NCI-H748 (cell line): ENCODE measurements around the gene SUSD2.

Experiments
- DNase-seq: peaks from one replicate; lab custom pipeline; 2025; ENCODE audit not compliant: unreplicated experiment; lab: John Stamatoyannopoulos, UW

The SUSD2 gene

DNA sequence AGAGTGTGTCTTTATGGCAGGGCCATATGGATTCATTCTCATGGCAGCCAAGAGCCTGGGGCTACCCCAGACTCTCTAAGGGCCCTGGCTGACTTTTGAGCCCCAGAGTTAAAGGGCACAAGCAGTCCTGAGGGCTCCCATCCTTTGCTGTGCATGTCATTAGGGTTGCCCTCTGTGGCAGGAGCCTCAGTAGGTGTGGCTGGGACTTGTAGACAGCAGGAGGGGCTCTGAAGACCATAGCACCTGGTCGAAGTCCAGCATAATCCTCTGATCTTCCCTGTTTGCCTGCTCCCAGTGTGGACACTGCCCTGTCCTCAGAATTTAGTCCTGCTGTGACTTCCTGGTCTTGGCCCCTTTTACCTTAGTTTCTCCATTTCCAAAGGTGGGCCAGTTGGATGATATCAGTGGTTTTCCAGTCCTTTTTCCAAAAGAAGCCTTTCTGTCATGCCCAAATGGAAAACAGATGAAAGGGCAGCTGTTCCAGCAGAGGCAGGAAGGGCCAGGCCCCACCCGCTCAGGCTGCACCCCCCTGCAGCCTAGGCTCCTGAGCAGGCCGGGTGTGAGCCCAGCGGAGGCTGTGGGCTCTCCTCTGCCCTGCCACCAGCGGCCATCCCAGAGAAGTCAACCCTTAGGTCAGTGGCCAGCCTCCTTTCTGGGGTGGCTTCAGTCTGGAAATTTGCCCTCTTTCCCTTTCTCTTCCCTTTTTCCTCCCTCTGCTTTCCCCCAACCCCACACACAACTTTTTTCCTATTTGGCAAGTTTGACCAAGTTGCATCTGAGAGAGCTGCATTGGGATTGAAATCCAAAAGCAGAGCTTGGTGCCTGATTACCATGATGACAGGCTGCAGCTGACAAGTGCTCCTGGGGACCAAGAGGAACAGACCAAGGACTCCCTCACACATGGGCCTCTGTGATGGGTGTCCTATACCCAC is 32.8 kb upstream of the SUSD2 start:
- DNase-seq, result no peak

DNA sequence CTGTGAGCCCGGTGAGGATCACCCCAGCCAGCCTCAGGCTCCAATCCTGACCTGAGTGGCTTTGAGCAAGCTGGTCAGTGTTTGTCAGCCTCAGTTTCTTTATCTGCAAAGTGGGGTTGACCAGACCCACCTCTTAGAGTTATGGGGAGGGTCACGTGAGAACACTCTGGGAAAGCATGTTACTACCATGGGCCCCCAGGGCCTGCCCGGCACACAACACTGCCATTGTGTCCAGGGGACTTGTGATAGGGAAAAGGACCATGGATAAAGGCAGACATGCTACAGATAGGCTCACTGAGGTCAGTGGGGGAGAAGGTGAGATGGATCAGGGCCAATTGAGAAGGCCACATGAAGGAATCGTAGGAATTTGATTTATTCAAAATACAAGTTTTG is 32.1 kb upstream of the SUSD2 start:
- no peak for DNase-seq

DNA sequence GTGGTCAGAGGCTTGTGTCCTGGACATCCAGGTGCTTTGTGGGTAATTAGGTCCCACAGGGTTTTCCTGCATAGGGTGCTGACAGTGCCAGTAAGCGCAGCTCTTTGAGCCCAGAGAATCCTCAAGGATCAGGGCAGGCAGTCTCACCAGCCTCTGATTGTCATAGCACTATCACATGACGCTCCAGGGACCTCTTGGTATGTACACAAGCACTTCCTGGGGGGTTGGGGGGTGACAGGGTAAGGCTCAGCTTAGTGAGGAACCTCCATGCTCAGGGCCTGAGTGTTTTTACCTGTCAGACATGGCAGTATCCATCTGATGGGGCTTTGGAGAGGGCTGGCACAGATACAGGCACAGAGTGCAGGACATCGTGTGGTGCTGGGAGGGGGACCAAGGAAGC is 27.9 kb upstream of the SUSD2 start:
- no peak for DNase-seq

DNA sequence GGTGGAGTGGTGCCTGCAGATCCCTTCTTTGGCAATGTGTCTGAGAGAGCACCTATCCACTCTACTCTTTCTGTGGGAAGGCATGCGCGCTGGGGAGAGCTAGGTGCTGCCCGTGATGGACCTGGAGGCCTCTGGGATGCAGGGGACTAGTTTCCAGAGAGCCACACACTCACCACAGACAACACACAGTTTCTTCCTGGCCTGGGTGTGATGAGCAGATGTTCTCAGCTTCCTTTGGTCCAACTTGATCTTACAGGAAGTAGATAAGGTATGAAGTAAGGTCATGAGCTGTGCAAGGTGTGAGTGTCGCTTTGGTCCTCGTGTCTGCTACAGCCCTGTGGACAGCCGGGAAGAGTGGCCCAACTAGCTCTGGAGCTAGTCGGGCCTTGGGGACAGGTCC is 27.3 kb upstream of the SUSD2 start:
- DNase-seq, result no peak

DNA sequence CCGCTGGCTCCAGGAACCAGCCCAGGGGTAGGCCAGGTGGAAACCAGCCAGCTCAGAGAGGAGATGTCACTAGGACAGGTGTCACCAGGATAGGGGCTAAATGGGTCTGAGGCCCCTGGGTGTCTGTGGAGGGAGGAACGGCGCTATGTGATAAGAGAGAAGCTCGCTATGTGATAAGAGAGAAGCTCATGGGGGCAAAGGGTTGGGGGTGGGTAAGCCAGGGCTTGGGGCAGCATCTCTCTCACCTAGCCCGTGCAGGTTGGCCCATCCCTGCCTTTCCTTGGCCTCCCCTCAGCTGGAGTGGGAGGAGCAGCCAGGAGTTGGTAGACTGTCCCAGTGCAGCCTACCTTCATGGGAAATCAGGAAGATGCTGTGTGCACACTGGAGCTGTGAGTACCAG is 26.5 kb upstream of the SUSD2 start:
- DNase-seq, result no peak

DNA sequence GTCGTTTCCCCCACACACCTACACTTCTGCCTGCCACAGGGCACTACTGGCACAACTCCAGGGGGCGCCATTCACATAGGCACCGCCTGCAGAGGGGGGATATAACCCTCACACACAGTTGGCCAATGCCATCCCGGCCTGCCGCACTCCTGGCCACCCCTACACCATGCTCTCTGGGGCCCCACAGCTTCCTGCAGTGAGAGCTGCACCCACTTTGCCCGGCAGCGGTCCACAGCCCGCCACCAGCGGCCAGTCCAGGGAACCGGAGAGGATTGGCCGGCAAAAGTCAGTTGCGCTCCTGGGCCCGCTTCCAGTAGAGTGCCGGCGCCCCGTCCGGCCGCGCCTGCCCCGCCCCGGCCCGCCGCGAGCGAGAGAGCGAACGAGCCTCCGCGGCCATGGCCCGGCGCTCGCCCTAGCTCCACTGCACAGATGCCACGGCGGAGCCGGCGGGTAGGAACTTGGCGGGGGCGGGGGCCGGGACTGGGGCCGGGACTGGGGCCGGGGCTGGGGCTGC is 25.6 kb upstream of the SUSD2 start:
- peak; percentile 18 for DNase-seq

DNA sequence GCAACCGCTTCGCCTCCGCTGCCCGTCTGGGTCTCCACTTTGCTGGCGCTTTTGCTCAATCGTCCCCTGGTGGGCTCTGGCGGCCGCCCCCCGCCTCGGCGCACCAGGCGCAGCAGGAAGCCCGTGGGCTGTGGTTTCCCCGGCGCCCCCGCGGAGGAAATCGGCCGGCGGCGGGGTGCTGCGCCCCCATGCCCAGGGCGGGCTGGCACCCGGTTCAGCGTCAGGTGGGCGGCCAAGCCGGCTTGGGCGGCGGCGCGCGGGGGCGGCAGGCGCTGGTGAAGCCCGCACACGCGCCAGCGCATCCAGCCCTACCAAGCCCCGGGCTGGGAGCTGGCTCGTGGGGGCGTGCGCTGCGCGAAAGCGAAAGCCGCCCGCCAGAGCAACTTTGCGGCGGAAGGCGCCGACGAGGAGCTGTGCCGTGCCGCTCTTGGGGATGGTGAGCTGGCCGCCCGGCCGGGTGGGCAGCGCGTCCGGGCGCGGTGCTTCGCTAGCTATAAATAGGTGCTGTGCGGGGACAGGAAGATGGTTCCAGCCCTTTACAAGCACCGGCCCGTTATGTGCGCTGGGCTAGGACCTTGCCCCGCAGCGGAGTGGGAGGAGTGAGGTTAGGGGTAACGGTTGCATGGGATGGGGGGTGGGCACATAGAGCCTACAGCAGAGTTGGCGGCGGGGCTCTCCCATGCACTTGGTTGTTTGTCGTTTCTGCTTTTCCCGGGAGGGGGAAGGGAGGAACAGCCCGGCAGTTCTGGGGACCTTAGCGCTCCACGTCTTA is 25.0 kb upstream of the SUSD2 start:
- peak; percentile 42 for DNase-seq

DNA sequence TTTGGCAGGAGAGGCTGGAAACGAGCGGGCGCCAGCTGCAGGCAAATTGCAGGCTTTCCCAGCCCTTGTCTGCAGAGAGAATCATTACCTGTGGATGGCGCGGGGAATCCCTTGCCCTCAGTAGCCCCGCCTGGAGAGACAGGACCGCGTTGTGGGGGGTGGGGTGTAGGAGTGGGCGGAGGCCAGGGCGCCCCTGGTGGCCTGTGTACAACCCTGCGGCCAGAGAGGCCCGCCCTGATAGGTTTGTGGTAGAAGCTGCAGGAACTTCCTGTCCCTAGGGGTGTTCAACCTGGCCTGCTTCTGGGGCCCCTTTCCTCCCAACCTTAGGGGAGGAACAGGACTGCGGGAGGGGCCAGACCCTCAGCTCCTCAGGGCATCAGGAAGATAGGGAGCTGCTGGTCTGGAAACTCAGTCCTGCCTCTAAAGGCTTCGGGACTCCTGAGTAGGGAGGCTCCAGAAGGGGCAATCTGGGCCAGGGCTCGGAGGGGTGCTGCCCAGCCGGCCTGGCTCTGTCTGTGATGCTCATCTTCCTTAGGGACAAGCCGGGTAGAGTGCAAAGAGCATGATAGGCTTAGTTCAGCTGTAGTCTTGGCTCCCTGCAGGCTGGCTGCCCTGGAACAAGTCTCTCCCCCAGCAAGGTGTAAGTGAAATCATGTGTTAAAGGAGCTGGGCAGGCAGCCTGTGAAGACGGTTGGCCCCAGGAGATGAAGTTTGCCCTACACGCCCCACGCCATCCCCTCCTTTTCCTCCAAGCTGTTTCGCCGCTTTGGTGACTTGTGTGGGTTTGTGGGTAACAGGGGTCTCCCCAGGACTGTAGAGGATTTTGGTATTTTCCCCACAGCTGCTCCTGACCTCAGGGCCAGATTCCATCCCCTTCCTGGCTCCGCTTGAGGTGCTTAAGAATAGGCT is 24.1 kb upstream of the SUSD2 start:
- peak; percentile 84 for DNase-seq

DNA sequence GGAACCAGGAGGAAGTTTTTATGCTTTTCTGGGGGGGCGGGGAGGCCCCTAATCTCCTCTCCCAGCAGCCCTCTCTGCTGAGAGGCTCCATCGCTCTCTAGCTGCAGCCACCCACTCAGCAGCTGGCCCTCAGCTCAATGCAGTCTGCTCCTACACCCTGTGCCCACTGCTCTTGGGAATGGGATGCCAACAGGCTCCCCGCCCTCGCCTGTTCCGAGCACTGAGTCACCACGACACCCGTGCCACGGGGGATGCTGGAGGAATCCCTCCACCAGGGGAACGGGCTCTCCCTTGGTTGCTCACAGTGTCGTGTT is 23.5 kb upstream of the SUSD2 start:
- DNase-seq, result no peak

DNA sequence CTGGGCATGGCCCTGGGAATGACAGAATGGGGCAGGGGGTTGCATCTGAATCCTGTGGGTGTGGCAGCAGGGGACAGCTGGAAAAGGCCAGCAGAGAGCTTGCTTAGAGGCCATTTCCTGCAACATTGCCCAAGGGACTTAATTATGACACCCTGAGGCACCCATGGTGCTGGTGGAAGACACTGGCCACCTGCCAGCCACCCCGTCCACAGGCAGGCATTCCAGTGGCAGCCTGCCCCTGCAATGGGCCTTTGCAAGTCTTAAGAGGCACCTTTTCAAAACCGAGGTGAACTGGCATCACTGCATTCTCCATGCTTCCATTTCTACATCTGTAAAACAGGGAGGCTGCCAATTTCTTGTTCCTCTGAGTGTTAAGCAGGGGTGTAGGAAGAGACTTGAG is 21.6 kb upstream of the SUSD2 start:
- no peak for DNase-seq

DNA sequence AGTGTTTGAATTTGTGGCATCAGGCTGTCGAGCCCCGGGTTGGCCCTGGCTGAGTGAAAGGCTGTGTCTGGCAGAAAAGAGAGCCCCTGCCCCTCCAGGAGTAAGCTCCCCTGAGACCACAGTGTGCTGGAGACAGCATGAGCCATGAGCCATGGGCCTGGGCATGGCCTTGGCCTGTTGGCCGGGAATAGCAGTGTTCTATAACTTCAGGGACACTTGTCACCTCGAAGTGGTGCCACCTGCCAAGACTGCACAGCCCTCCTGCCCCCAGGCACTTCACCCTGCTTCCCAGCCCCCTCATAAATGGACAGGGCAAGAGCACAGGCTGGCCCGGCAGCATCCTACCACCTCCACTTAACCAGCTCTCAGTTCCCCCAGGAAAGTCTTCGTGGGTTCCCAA is 20.7 kb upstream of the SUSD2 start:
- DNase-seq, result no peak

DNA sequence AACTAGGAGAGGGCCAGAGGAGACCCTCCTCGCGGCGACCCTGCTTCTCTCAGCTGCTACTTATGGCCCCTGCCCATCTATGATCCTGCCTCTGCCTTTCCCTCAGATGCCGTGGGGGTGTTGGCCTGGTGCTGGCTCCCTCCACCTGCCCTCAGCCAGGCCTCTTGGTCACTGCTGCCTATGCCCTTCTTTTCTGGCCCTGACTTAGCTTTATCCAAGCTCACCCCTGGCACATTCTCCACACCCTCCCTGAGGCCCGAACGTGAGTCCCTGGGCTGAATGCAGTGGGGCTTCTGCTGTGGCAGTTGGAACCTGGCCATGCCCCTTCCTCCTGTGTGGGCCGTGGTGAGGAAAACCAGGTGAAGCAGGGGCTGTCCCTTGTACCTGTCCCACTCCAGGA is 19.8 kb upstream of the SUSD2 start:
- DNase-seq, result no peak

DNA sequence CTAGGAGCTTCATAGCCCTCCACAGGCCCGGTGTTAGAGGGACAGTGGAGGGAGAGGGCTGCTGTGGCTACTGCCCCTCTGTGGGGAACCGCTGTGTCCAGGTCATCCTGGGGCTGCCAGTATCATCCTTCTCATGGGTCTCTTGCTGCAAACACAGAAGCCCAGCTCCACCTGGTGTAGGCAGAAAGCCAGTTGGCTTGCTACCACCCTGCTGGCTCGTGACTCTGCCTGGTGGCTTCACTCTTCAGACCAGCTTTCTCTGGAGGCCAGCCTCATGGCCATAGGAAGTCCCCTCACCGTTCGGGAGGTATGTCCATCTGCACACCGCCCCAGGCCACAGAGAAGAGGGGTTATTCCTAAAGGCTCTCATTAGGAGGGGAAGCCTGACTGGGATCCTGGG is 19.4 kb upstream of the SUSD2 start:
- DNase-seq, result no peak

DNA sequence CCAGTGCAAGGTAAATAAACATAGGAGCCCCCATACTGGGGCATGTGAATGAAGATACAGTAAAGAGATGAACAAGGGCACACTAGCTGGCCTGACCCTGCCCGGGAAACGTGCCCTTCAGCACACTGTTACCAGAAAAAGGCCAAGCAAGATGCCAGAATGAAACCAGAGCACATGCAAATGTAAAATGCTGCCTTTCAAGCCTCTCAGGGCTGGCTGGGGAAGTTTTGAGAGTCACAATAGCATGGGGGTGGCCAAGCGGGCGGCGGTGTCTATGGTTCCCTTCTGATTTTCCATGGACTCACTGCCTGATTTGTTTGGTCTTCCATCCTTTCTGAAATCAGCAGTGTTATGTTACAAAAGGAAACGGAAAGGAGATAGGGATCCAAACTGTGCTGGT is 18.9 kb upstream of the SUSD2 start:
- DNase-seq, result no peak

DNA sequence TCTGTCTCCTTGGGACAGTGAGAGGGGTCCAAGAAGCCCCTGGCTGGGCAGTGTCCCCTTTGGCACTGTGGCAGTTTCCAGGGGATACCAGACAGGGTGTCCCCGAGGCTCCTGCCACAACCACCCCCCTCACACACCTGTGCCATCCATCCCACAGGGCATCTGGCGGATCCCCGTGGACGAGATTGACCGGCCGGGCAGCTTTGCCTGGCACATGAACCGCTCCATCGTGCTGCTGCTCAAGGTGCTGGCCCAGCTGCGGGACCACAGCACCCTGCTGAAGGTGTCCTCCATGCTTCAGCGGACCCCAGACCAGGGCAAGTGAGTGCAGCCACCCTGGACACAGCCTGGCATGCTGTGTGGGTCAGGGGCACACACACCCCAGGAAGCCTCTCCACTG is 17.0 kb upstream of the SUSD2 start:
- no peak for DNase-seq

DNA sequence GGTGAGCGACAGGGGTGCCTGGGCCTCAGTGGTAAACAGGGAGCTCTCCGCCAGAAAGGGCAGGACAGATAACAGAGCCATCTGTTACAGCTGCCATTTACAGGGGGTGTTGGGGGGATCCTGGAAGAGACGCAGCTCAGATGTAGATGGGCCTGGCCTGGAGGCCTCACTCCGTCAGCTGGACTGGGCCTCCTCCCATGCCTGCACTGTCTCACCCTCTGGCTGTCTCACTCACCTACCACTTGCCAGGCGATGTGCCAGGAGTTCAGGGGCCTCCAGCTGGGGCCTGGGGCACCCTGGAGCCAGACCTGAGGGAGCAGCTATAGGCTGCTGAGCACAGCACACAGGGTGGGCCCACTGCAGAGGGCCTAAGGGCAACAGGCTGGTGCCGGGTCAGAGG is 16.3 kb upstream of the SUSD2 start:
- DNase-seq, result no peak

DNA sequence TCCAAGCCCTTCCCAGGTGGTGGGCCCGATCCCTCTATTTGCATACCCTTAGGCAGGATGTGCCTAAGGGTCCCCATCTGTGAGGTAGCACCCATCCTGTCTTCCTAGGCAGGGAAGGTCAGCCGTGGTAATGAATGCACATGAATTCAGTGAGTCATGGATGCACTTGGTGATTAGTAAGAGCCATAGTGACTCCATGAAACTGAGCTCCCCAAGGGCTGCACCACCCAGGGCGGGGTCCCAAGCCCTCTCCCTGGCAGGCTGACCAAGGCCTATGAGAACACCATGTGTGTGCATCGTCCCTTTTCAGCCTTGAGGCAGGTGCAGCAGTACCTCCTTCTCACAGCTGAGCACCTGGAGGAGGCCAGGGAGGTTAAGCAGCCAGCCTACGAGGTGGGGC is 15.6 kb upstream of the SUSD2 start:
- DNase-seq, result no peak

DNA sequence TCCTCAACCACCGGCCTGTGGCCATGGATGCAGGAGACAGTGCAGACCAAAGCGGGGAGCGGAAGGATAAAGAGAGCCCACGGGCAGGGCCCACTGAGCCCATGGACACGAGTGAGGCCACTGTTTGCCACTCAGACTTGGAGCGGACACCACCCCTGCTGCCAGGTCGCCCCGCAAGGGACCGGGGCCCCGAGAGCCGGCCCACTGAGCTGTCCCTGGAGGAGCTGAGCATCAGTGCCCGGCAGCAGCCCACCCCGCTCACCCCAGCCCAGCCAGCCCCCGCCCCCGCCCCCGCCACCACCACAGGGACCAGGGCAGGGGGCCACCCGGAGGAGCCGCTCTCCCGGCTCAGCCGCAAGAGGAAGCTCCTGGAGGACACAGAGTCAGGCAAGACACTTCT is 14.5 kb upstream of the SUSD2 start:
- no peak for DNase-seq

DNA sequence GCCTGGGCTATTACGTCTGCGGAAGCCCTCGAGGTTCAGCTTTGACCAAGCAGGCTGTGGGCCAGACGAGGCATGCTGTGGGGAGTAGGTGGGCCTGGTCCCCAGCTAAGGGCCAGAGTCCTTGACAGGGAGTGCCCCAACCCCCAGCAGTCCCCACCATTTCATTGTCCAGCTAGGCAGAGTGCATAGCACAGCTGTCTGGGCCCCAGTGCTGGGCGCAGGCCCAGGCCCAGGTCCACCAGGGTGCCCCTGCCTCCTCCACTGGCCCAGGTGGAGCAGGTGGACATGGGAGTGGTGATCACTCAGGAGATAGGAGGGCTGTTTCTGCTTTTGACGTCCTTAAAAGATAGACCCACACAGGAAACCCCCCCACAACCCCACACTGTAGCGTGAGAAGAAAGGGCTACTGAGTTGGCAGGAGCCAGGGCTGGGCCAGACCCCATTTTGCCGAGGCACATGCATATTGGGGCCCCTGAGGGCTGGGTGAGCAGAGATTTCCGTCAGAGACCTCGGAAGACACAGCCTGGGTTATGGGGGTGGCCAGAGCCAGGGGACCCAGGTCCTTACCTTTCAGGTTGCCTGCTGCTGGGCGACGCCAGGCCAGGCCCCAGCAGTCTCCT is 11.7 kb upstream of the SUSD2 start:
- no peak for DNase-seq

DNA sequence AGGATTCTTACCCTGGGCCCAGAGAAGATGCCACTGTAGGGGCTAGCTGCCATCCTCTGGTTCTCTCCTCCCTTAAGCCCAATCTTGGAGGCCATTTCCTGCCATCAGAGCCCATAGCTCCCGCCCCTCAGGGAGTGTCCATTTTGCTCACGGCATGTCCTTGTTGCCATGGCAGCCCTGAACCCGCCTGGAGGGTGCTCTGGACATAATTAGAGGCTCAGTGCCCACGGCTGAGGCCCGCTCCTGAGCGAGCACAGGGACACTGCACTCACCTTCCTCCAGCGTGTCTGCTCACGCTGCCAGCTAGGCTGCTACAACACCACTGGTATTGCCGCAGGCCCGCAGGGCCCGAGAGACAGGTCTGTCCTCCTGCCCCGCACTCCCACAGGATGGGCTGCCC is 11.1 kb upstream of the SUSD2 start:
- peak; percentile 32 for DNase-seq

DNA sequence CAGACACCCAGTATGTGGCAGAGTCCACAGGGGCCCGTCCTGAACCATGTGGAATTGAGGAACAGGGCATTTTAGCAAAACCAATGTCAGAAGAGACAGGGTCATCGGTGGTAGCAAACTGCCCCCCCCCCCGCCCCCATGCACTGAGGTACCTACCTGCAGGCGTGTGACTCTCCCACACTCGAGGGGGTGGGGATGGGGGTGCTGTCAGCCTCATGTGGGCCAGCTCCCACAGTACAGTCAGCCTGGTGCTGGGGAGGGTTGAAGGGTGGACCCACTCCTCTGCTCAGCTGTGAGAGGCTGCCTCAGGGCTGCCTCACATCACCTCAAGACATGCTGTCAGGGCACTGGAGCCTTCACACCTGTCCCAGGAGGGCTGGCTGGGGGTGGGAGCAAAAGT is 10.7 kb upstream of the SUSD2 start:
- no peak for DNase-seq
